ENCODE measurements around the gene EXOC6B. TPM values are rescaled to one million over a fixed set of nuclear protein-coding genes. Genes with fewer than 3 reads are reported as not detected.

The EXOC6B gene
- total RNA-seq, 2 donors from 2014 or later: 48.2 to 65.4 TPM

GRCh38 chr2:72142570-72143440 lies 683.0 kb downstream of the EXOC6B start:
- peak; percentile 91 for DNase-seq (ENCODE audit: low spot score)
- intact Hi-C loops (cut with DNase I): loop anchor here in 1 of 2 donors (2.0 kb wide), 1 partner anchor 220 kb away; no protein-coding TSS in a partner anchor

GRCh38 chr2:72141881-72142451 lies 683.9 kb downstream of the EXOC6B start:
- intact Hi-C loops (cut with DNase I): loop anchor here in 1 of 2 donors (2.0 kb wide), 1 partner anchor 219 kb away; no protein-coding TSS in a partner anchor

GRCh38 chr2:72141032-72141645 lies 684.7 kb downstream of the EXOC6B start:
- DNase-seq (ENCODE audit: low spot score): peak; percentile 57
- intact Hi-C loops (cut with DNase I): no loop called here

More at GRCh38 chr2:72141881-72142451, 683.9 kb downstream of the EXOC6B start:
- peak; percentile 72 for DNase-seq (ENCODE audit: low spot score)

- DNase-seq (ENCODE audit: low spot score): peak; percentile 69
- intact Hi-C loops (cut with DNase I): no loop called here
Measured at GRCh38 chr2:72140621-72140960, 685.2 kb downstream of the EXOC6B start.

- intact Hi-C loops (cut with DNase I): no loop called here
- DNase-seq (ENCODE audit: low spot score): peak; percentile 55
Measured at GRCh38 chr2:72139874-72140620, 685.8 kb downstream of the EXOC6B start.

GRCh38 chr2:72139471-72139873 lies 686.4 kb downstream of the EXOC6B start:
- intact Hi-C loops (cut with DNase I): no loop called here
- peak; percentile 47 for DNase-seq (ENCODE audit: low spot score)

- intact Hi-C loops (cut with DNase I): no loop called here
- DNase-seq (ENCODE audit: low spot score): peak; percentile 75
Measured at GRCh38 chr2:72138921-72139381, 686.9 kb downstream of the EXOC6B start.

GRCh38 chr2:72138011-72138881 lies 687.6 kb downstream of the EXOC6B start:
- DNase-seq (ENCODE audit: low spot score): peak; percentile 78
- intact Hi-C loops (cut with DNase I): no loop called here

- peak; percentile 80 for DNase-seq (ENCODE audit: low spot score)
- intact Hi-C loops (cut with DNase I): no loop called here
Measured at GRCh38 chr2:72137498-72138010, 688.3 kb downstream of the EXOC6B start.

- intact Hi-C loops (cut with DNase I): no loop called here
- DNase-seq (ENCODE audit: low spot score): peak; percentile 62
Measured at GRCh38 chr2:72136933-72137497, 688.8 kb downstream of the EXOC6B start.

GRCh38 chr2:72136331-72136730 lies 689.5 kb downstream of the EXOC6B start:
- peak; percentile 35 for DNase-seq (ENCODE audit: low spot score)
- intact Hi-C loops (cut with DNase I): no loop called here

- intact Hi-C loops (cut with DNase I): no loop called here
- DNase-seq (ENCODE audit: low spot score): peak; percentile 62
Measured at GRCh38 chr2:72135921-72136320, 689.9 kb downstream of the EXOC6B start.

GRCh38 chr2:72134997-72135800 lies 690.6 kb downstream of the EXOC6B start:
- intact Hi-C loops (cut with DNase I): no loop called here
- DNase-seq (ENCODE audit: low spot score): peak; percentile 74

GRCh38 chr2:72134408-72134996 lies 691.3 kb downstream of the EXOC6B start:
- DNase-seq (ENCODE audit: low spot score): peak; percentile 61

GRCh38 chr2:72133721-72134407 lies 692.0 kb downstream of the EXOC6B start:
- intact Hi-C loops (cut with DNase I): no loop called here
- DNase-seq (ENCODE audit: low spot score): peak; percentile 48

More at GRCh38 chr2:72134408-72134996, 691.3 kb downstream of the EXOC6B start:
- intact Hi-C loops (cut with DNase I): no loop called here
